ENCODE measurements around the gene GNG14. TPM values are rescaled to one million over a fixed set of nuclear protein-coding genes. Genes with fewer than 3 reads are reported as not detected.

The GNG14 gene
- total and polyA plus RNA-seq, 2 donors (not counting 1 experiment from before 2014, with no cell fraction given) = not detected

DNA sequence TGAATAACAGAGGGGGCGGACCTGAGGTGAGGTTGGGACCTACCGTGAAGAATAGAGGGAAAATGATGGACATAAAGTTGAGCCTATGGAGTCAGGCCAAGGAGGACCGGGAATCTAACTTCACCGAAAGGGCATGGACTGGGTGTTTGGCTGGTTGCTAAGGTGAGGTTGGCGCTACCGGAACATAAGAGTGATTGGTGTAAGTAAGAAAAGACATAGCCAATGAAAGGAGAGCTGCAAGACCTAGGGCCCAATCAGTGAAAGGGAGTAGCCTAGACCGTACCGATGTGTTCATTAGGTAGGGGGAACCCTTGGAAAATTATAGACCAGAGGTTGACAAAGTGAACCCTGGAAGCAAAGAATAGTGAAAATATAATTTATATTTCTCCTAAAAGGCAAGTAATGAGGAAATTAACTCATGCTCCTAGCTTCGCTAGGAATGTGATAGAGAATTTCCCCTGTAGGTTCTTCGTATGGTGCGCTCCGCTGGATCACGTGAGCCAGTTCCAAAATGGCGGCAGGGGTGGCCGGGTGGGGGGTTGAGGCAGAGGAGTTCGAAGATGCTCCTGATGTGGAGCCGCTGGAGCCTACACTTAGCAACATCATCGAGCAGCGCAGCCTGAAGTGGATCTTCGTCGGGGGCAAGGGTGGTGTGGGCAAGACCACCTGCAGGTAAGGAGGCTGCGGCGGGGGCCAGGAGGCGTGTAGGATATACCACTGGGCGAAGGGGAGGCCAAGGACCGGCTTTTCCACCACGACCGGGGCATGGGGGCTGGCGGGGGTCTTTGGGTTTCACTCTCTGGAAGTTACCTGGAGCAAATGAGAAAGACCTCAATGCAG is 49.4 kb downstream of the GNG14 start, which contains the start of gene GET3:
Gene GET3 (plus strand): TSS at position 503 of the 840 bp plus-strand sequence. CDS start 9 bp downstream, at position 512.
- TF ChIP-seq, protein P1, sequence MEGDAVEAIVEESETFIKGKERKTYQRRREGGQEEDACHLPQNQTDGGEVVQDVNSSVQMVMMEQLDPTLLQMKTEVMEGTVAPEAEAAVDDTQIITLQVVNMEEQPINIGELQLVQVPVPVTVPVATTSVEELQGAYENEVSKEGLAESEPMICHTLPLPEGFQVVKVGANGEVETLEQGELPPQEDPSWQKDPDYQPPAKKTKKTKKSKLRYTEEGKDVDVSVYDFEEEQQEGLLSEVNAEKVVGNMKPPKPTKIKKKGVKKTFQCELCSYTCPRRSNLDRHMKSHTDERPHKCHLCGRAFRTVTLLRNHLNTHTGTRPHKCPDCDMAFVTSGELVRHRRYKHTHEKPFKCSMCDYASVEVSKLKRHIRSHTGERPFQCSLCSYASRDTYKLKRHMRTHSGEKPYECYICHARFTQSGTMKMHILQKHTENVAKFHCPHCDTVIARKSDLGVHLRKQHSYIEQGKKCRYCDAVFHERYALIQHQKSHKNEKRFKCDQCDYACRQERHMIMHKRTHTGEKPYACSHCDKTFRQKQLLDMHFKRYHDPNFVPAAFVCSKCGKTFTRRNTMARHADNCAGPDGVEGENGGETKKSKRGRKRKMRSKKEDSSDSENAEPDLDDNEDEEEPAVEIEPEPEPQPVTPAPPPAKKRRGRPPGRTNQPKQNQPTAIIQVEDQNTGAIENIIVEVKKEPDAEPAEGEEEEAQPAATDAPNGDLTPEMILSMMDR (IDR thresholded peaks at IDR 0.05) = no peak
- TF ChIP-seq EZH2 (IDR thresholded peaks at IDR 0.05; ENCODE audit: borderline replicate concordance, insufficient read depth, low read depth, low read length, poor library complexity, severe bottlenecking) = no peak
- Histone ChIP-seq H3K79me2 (ENCODE audit: control insufficient read depth, insufficient read depth, low read length) (peaks cover 63% of the 10 kb centered on the region), H3K9me3 (ENCODE audit: control extremely low read depth in 1 of 3, control insufficient read depth in 2 of 3, insufficient read depth in 1 of 3, low read length in 2 of 3) (no peaks in the 10 kb centered on the region), H2AFZ (ENCODE audit: insufficient read depth, low read depth, low read length, poor library complexity, severe bottlenecking) (peak within 1 kb of the TSS; percentile 99), H3K27me3 (replicated peaks in 1 of 4; ENCODE audit: control extremely low read depth in 1 of 4, control insufficient read depth in 3 of 4, insufficient read depth in 4 of 4, low read length in 3 of 4) (no peaks in the 10 kb centered on the region), H3K4me1 (ENCODE audit: control insufficient read depth in 2 of 2, insufficient read depth in 2 of 2, low read length in 2 of 2) (peaks cover 36 to 43% of the 10 kb centered on the region in 2 donors), H3K27ac (ENCODE audit: low read length in 2 of 2) (peak within 1 kb of the TSS; percentile 72 to 94), H3K36me3 (replicated peaks in 1 of 2; ENCODE audit: control extremely low read depth in 1 of 2, control insufficient read depth in 1 of 2, extremely low read depth in 1 of 2, insufficient read depth in 2 of 2, low read length in 1 of 2) (peaks cover 0 to 7% of the 10 kb centered on the region in 2 experiments), H3K4me2 (replicated peaks; ENCODE audit: low read depth, low read length, poor library complexity, severe bottlenecking) (peak within 1 kb of the TSS; percentile 97), H3K9ac (ENCODE audit: low read length) (peak within 1 kb of the TSS; percentile 90), H4K20me1 (ENCODE audit: control insufficient read depth, insufficient read depth, low read length, poor library complexity, severe bottlenecking) (peaks cover 21% of the 10 kb centered on the region), H3K4me3 (ENCODE audit: control extremely low read depth in 1 of 5, extremely low read depth in 1 of 5, insufficient read depth in 1 of 5, low read depth in 2 of 5, low read length in 4 of 5) (peak within 1 kb of the TSS; percentile 67 to 93 (median 86))
- WGBS (ENCODE audit: insufficient coverage) = 0% methylated on average over 26 of the region's 29 CpGs
- intact Hi-C loops (cut with micrococcal nuclease) = loop anchor here (1.0 to 5.0 kb wide), 6 partner anchors 38 to 186 kb away; partner anchors contain the start of genes FBXW9, GCDH, HOOK2 and RNASEH2A
- peaks cover 39% of the 10 kb centered on the region for H3K4me1 Mint-ChIP-seq
- peak within 1 kb of the TSS; percentile 99 for H3K27ac Mint-ChIP-seq
- H3K4me3 Mint-ChIP-seq = peak within 1 kb of the TSS; percentile 100
- ATAC-seq (ENCODE audit: low read depth) = peak; percentile 76
- peak; percentile 93 for DNase-seq
- ChIA-PET CTCF (interaction anchor here (0.7 to 5.7 kb wide), 9 partner anchors 14 to 173 kb away, joined by 3 to 47 read pairs (median 4); partner anchors contain the start of gene TNPO2), POLR2A (interaction anchor here (0.6 to 1.4 kb wide), 6 partner anchors 14 to 1133 kb away, joined by 3 to 6 read pairs (median 3); partner anchors contain the start of gene JUNB)
- H3K27me3 Mint-ChIP-seq = no peaks in the 10 kb centered on the region
- no peaks in the 10 kb centered on the region for H3K9me3 Mint-ChIP-seq (ENCODE audit: insufficient read depth)

All from B cell (primary cell).